Left ventricle myocardium inferior (tissue), 1 donor: ENCODE measurements around the gene IZUMO1. TPM values are rescaled to one million over a fixed set of nuclear protein-coding genes. Genes with fewer than 3 reads are reported as not detected.

Experiments used
- DNase-seq: peaks from one replicate; pipeline ENCODE4 v3.0.0-alpha.2; 2020
- H3K27ac ChIP-seq: fragments of 200-600 bp; replicated peaks from 2 replicates; pipeline ENCODE4 v1.8.0; 2021
- H3K27me3 ChIP-seq: fragments of 200-600 bp; 2 replicates; pipeline ENCODE4 v1.8.0; 2021; ENCODE audit warnings: low read depth
- H3K36me3 ChIP-seq: fragments of 200-600 bp; 2 replicates; pipeline ENCODE4 v1.8.0; 2021
- H3K4me1 ChIP-seq: fragments of 200-600 bp; 2 replicates; pipeline ENCODE4 v1.8.0; 2021
- H3K4me3 ChIP-seq: fragments of 200-600 bp; 2 replicates; pipeline ENCODE4 v1.8.0; 2021; ENCODE audit warnings: mild to moderate bottlenecking, moderate library complexity
- H3K9me3 ChIP-seq: fragments of 200-600 bp; replicated peaks from 2 replicates; pipeline ENCODE4 v1.8.0; 2021
- CTCF ChIP-seq: fragments of 200-600 bp; IDR thresholded peaks from 2 replicates; pipeline ENCODE4 v1.8.0; 2021; ENCODE audit warnings: antibody characterized with exemption, mild to moderate bottlenecking, borderline replicate concordance
- intact Hi-C: fragments of 100-400 bp; cut with micrococcal nuclease; formaldehyde crosslinking; loops from one replicate; pipeline ENCODE4 v1.11.0; 2022
- total RNA-seq: library from RNA; stranded (reverse); fragmentation: NEBNext Ultra II Directional; extraction: Animal tissue kit (Norgen Biotek cat#: 25700); gene quantifications from one replicate; pipeline ENCODE4 v1.2.1, GENCODE V29; 2021
- donor health status: DM: no; HTN: yes; CAD: no; lungs with severe emphysema.

Gene IZUMO1
- total RNA-seq, 1 donor from 2014 or later: 0.60 TPM

GRCh38 chr19:48755787-48756186 is 9.1 kb upstream of the IZUMO1 start:
- no peak for DNase-seq
- peaks cover 38% of the 10 kb centered on the region for H3K4me1 ChIP-seq
- H3K4me3 ChIP-seq: no peak overlapping the region
- H3K36me3 ChIP-seq: peaks cover under 1% of the 10 kb centered on the region
- no peak for TF ChIP-seq CTCF
- no peak overlapping the region for H3K27ac ChIP-seq
- peaks cover 31% of the 10 kb centered on the region for H3K27me3 ChIP-seq
- intact Hi-C loops: no loop called here
- no peaks in the 10 kb centered on the region for H3K9me3 ChIP-seq

GRCh38 chr19:48755084-48755641 is 8.5 kb upstream of the IZUMO1 start, which contains the start of gene FGF21:
FGF21 (plus strand) TSS chr19:48755524; CDS start chr19:48756237, 713 bp downstream.
- intact Hi-C loops: no loop called here
- Histone ChIP-seq H3K27me3 (peaks cover 35% of the 10 kb centered on the region), H3K36me3 (peaks cover 6% of the 10 kb centered on the region), H3K4me3 (no peak within 1 kb of the TSS), H3K27ac (no peak within 1 kb of the TSS), H3K4me1 (peaks cover 40% of the 10 kb centered on the region), H3K9me3 (no peaks in the 10 kb centered on the region)
- no peak for TF ChIP-seq CTCF
- no peak for DNase-seq

GRCh38 chr19:48752496-48753365 is 6.0 kb upstream of the IZUMO1 start, which contains the start of gene FUT1:
FUT1 (minus strand) TSS chr19:48752641; CDS start chr19:48751281, 1,360 bp downstream.
- Histone ChIP-seq H3K4me1 (peaks cover 37% of the 10 kb centered on the region), H3K27me3 (peaks cover 35% of the 10 kb centered on the region), H3K36me3 (peaks cover 8% of the 10 kb centered on the region), H3K9me3 (no peaks in the 10 kb centered on the region), H3K27ac (peak within 1 kb of the TSS; percentile 86), H3K4me3 (peak within 1 kb of the TSS; percentile 64)
- no peak for TF ChIP-seq CTCF
- intact Hi-C loops: no loop called here
- DNase-seq: peak; percentile 72

- Histone ChIP-seq H3K9me3 (no peaks in the 10 kb centered on the region), H3K4me3 (peak overlapping the region; percentile 64), H3K27ac (peak overlapping the region; percentile 86), H3K27me3 (peaks cover 35% of the 10 kb centered on the region), H3K36me3 (peaks cover 8% of the 10 kb centered on the region), H3K4me1 (peaks cover 43% of the 10 kb centered on the region)
- DNase-seq: no peak
- intact Hi-C loops: no loop called here
- TF ChIP-seq CTCF: no peak
Measured at GRCh38 chr19:48751845-48752495, 5.3 kb upstream of the IZUMO1 start.

GRCh38 chr19:48750771-48751504 is 4.2 kb upstream of the IZUMO1 start:
- Histone ChIP-seq H3K9me3 (no peaks in the 10 kb centered on the region), H3K27ac (peak overlapping the region; percentile 86), H3K4me3 (peak overlapping the region; percentile 64), H3K27me3 (peaks cover 41% of the 10 kb centered on the region), H3K36me3 (peaks cover 8% of the 10 kb centered on the region), H3K4me1 (peaks cover 53% of the 10 kb centered on the region)
- no peak for TF ChIP-seq CTCF
- intact Hi-C loops: no loop called here
- DNase-seq: no peak
